Stimulated activated CD8-positive, alpha-beta memory T cell treated with anti-CD3 and anti-CD28 coated beads, Interleukin-15, amount 100 ng/mL, for 24 hours (primary cell): ENCODE measurements around the gene NNMT.
"Not testable (repeated sequence)": the region's sequence is repeated elsewhere in the genome, so short reads cannot be mapped to it uniquely, and the experiment has no call there.

Experiments used
- DNase-seq: peaks from one replicate; pipeline ENCODE4 v3.0.0-alpha.2; 2020; ENCODE audit warnings: low read depth

NNMT gene

GRCh38 chr11:114310095-114310494 is 13.9 kb downstream of the NNMT start:
- no peak for DNase-seq

- no peak for DNase-seq
Measured at GRCh38 chr11:114311946-114312345, 15.7 kb downstream of the NNMT start.

GRCh38 chr11:114314096-114314495 is 17.9 kb downstream of the NNMT start:
- DNase-seq, result no peak

- DNase-seq, result no peak
Measured at GRCh38 chr11:114315749-114316368, 19.7 kb downstream of the NNMT start.

DNA sequence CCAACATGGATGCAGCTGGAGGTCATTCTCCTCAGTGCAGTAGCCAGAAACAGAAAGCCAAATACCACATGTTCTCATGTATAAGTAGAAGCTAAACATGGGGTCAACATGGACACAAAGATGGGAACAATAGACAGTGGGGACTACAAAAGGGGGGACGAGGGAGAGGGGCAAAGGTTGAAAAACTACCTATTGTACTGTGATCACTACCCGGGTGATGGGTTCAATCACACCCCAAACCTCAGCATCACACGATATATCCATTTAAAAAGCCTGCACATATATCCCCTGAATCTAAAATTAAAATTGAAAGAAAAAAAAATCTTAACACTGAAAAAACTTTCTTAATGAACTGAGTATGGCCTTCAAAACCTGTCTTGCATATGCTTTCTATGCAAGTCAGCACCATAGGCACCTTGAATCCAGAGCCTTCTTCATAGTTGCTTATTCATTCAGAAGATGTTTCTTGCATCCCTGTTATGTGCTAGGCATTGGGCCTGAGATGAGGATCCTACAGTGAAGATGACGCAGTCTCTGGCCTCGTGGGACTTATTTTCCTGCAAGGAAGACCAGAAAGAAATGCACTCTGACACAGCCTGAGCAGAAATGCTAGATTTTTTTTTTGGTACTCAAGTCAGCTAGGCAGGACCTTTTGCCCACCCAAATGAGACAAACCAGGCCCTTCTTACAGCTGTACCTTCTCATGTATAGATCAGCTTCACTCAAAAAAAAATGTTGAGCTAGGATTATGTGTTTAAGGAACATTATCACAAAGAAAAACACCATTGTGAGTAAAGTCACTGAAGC is 21.0 kb downstream of the NNMT start:
- DNase-seq, result no peak

DNA sequence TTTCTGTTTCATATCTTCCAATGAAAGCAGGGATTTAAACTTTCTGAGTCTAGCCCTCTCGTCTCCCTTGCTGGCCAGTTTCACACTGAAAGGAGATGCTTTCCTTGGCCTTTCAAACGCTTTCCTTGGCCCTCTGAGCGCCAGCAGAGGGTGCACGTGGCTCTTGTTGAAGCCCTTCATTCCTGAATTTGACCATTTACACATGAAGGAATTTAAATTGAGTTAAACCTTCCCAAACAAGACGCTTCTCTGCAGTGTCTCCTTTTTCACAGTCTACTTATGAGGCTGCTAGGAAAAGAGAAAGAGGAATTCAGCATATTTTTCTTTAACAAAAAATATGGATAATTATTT is 21.6 kb downstream of the NNMT start:
- DNase-seq, result no peak

GRCh38 chr11:114318361-114318760 is 22.2 kb downstream of the NNMT start:
- no peak for DNase-seq

DNA sequence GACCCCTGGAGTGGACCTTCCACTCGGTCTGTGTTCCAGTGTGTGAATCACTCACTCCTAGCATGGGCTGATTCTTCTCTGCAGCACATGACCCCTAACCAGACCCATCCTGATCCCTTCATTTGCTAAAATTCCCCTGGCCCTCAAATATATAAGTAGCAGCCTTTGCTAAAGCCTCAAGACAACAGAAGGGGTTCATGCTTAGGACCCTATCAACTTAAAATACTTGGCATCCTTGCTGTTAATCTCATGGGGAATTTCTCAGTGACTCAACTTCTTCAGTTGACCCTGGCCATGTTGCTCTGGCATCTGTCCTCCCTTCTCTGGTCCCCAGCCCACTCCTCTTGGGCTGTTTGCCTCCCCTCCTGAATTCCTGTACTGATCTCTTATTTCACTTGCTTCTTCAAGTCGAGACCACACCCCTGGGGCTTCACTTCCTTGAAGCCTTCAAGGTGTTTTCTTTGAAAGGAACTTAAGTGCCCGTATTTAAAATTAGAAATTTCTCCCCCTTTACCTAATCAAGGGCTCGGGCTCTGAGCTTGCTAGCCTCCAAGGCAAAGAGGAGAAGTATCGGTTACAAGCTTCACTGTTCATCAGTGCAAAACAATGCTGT is 23.6 kb downstream of the NNMT start:
- DNase-seq, result no peak

- DNase-seq, result no peak
Measured at GRCh38 chr11:114321621-114322257, 25.5 kb downstream of the NNMT start.

DNA sequence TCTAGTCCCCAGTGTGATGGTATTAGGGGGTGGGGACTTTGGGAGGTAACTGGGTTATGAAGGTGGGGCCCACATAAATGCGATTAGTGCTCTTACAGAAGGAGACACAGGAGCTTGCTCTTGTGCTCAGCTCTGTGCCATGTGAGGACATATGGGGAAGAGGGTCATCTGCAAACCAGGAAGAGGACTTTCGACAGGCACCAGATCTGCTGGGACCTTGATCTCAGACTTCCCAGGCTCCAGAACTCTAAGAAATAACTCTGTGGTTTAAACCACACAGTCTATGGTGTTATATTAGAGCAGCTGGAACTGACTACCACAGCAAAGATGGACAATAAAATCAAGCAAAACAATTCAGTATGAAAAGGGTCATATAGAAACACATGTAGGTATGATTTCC is 26.7 kb downstream of the NNMT start:
- DNase-seq, result no peak

DNA sequence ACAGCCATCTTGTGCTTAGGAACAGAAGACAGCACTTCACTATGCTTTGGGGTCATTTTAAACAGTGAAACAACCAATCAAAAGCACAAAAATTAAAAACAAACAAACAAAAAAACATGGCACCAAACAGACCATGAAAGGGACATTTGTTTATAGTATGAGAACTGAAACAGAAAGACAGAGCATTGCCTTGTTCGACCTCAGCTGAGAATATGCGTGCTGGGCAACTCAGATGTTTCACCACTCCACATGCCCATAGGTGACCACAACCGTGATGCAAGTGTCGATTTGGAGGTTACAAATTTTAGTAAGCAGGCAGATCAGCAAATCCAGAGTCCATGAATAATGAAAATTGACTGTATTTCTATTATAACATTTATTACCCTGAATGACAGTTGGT is 30.0 kb downstream of the NNMT start:
- DNase-seq, result no peak

- no peak for DNase-seq
Measured at GRCh38 chr11:114326776-114327175, 30.6 kb downstream of the NNMT start.

GRCh38 chr11:114330373-114330772 is 34.2 kb downstream of the NNMT start:
- DNase-seq, result no peak

DNA sequence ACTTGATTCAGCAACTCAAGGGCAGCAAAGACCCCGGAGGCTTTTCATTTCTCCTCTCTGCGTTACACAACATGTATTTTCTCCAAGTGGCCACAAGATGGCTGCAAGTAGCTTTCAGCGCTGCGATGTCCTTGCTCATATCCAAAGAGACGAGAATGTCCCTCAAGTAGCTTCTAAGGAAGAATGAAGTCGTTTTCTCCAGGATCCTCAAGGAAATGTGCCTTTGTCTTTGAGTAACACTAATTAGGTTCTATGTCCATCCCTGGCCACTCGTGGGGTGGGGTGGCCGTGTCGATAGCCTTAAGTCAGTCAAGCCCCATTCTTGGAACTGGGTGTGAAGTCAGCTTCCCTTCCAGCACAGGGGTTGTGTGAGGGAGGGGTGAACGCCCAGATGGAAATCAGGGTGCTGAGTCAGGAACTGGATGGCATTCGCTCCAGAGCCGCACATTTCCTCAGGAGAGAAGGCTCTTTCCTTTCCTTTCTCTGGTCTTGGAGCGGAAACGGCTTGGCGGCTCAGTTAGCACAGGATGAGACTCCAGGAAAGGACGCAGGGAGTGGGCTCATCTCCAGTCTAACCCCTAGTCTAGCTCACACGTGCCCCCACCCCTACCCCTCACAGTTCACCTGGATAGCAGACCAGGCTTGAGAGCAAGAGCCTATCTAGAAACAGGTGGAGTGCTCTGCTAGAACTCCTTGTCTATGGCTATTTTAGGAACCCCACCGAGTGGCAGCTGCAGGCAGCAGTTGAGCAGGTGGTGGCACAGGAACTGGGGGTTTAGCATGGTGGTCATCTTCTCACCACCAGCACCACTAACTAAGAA is 44.3 kb downstream of the NNMT start:
- DNase-seq, result no peak

DNA sequence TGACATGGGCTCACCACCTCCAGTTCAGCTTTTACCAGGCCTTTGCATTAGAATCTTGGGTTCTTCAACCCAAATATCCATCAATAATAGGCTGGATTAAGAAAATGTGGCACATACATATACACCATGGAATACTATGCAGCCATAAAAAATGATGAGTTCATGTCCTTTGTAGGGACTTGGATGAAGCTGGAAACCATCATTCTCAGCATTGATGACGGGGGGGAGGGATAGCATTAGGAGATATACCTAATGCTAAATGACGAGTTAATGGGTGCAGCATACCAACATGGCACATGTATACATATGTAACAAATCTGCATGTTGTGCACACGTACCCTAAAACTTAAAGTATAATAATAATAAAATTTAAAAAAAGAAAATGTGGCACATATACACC is 45.5 kb downstream of the NNMT start:
- DNase-seq, result not testable (repeated sequence)

DNA sequence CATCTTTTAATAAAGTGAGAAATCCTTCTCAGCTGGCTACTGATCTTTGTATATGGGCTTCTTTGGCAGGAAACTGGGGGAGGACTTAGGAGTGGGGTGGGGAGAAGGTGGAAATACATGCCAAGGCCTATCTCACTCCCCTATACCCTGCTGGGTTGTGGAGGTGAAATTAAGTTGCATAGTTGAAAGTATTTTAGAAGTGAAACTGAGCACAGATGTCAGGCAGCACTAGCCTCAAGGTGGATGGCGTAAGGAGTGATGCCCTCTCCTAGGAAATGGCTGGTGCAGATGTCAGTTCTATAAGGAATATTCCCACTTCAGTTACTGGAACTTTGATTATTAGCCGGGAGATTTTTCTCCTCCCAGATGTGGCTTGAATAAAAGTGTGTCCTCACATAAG is 46.3 kb downstream of the NNMT start:
- no peak for DNase-seq

DNA sequence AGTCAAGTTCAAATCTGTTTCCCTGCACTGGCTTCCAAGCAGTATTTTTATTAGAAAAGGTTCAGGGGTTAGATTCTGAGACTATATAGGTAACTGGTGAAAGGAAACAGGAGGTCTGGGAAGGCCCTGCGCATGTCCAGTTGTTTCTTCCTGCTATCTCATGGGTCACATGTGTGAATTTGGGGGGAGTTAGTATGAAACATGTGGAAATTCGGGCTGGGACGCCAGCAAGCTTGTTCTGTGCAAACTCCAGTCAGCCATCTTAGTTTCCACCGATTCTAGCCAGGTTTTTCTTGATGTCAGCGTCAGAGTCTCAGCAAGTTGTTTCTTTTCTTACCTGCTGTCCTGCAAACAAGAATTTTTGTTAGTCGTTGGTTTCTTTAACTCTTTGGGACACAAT is 46.8 kb downstream of the NNMT start:
- no peak for DNase-seq

DNA sequence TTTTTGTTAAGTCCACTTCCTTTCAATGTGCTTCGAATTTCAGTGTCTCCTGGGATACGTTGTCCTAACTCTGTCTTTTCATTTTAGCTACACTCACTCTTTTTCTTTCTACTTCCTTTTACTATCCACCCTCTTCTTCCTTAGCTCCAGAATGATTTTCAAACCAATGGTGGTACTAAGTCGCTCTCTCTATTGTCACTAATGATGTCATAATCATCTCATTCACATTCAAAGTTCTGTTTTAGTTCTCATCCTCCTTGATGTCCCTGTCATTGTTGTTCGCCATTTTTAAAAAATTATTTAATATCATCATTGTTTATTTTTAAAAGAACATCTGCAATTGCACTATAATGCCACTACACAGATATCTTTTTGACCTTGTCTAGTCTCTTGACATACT is 47.3 kb downstream of the NNMT start:
- DNase-seq, result no peak

GRCh38 chr11:114344494-114344893 is 48.3 kb downstream of the NNMT start:
- DNase-seq, result no peak

GRCh38 chr11:114345575-114346222 is 49.5 kb downstream of the NNMT start:
- DNase-seq, result no peak

- no peak for DNase-seq
Measured at GRCh38 chr11:114346709-114347141, 50.5 kb downstream of the NNMT start.
